H1 (cell line): Measurements from ENCODE around the gene CCR3. TPM values are rescaled to one million over a fixed set of nuclear protein-coding genes. Genes with fewer than 3 reads are reported as not detected.

Experiments
- CTCF ChIA-PET: fragments of 300-600 bp; sonication (Branson Sonifier 250); formaldehyde crosslinking; loops from one replicate; lab custom pipeline; 2021; ENCODE audit not compliant: partially characterized antibody; lab: Charles Lee
- POLR2A ChIA-PET: fragments of 300-600 bp; sonication (Branson Sonifier 250); formaldehyde crosslinking; loops from one replicate; lab custom pipeline; 2021; ENCODE audit warnings: inconsistent platforms; ENCODE audit not compliant: partially characterized antibody; lab: Charles Lee
- DNase-seq, 2 experiments: peaks; one replicate each; pipeline versions ENCODE4 v3.0.0 to v3.0.0-alpha.2; 2010 to 2022; ENCODE audit warnings: low spot score in 2 of 2, low read depth in 1 of 2, mixed read lengths in 1 of 2
- FAIRE-seq: peaks from 2 replicates; lab custom pipeline; 2011; peaks lifted over from hg19 to GRCh38; lab: Jason Lieb, UNC
- H2AFZ ChIP-seq: 2 replicates; pipeline ENCODE4 v1.8.1; 2012; ENCODE audit warnings: low read length, inconsistent platforms
- H2AK5ac ChIP-seq: 2 replicates; pipeline ENCODE4 v1.6.1; 2013; ENCODE audit warnings: low read depth, low read length
- H2BK120ac ChIP-seq: replicated peaks from 2 replicates; pipeline ENCODE3; 2013; ENCODE audit warnings: low read depth, low read length, inconsistent platforms
- H2BK12ac ChIP-seq: 2 replicates; pipeline ENCODE4 v1.6.1; 2013; ENCODE audit warnings: low read depth, low read length
- H2BK15ac ChIP-seq: 2 replicates; pipeline ENCODE4 v1.6.1; 2013; ENCODE audit warnings: low read length
- H2BK20ac ChIP-seq: 2 replicates; pipeline ENCODE4 v1.6.1; 2013; ENCODE audit warnings: low read length
- H2BK5ac ChIP-seq: 2 replicates; pipeline ENCODE4 v1.6.1; 2013; ENCODE audit warnings: low read depth, low read length
- H3K14ac ChIP-seq: 2 replicates; pipeline ENCODE4 v1.6.1; 2013; ENCODE audit warnings: inconsistent platforms; ENCODE audit not compliant: insufficient read length
- H3K18ac ChIP-seq: 2 replicates; pipeline ENCODE4 v1.6.1; 2013; ENCODE audit warnings: low read length; ENCODE audit errors: extremely low read depth
- H3K23ac ChIP-seq: 2 replicates; pipeline ENCODE4 v1.6.1; 2013; ENCODE audit warnings: inconsistent platforms; ENCODE audit not compliant: insufficient read length
- H3K23me2 ChIP-seq: 2 replicates; pipeline ENCODE4 v1.6.1; 2013; ENCODE audit warnings: low read depth, low read length
- H3K27ac ChIP-seq: 2 replicates; pipeline ENCODE4 v1.6.1; 2011; ENCODE audit warnings: low read depth, low read length, inconsistent platforms
- H3K27me3 ChIP-seq, 4 experiments: replicated peaks in 1 of 4; 1 replicate in 1 of 4; 2 replicates in 3 of 4; pipeline versions ENCODE4 v1.6.1 to v1.8.1; 2011 to 2013; ENCODE audit warnings: low read length in 3 of 4, mild to moderate bottlenecking in 3 of 4, inconsistent platforms in 2 of 4, mixed read lengths in 2 of 4, moderate library complexity in 1 of 4; ENCODE audit not compliant: control insufficient read depth in 3 of 4, insufficient read depth in 3 of 4; ENCODE audit errors: extremely low read depth in 1 of 4
- H3K36me3 ChIP-seq, 4 experiments: 2 replicates each; pipeline versions ENCODE4 v1.6.1 to v1.8.1; 2011 to 2013; ENCODE audit warnings: mild to moderate bottlenecking in 4 of 4, low read length in 3 of 4, moderate library complexity in 2 of 4, control low read depth in 1 of 4, inconsistent platforms in 1 of 4; ENCODE audit not compliant: insufficient read depth in 4 of 4, control insufficient read depth in 2 of 4
- H3K4ac ChIP-seq: replicated peaks from 2 replicates; pipeline ENCODE3; 2013; ENCODE audit warnings: low read length, low read depth, mixed read lengths, inconsistent platforms; ENCODE audit not compliant: insufficient read length
- H3K4me1 ChIP-seq, 4 experiments: replicated peaks in 1 of 4; 1 replicate in 1 of 4; 2 replicates in 3 of 4; pipeline versions ENCODE4 v1.6.1 to v1.8.1; 2011 to 2013; ENCODE audit warnings: low read length in 3 of 4, inconsistent platforms in 2 of 4, mixed read lengths in 1 of 4; ENCODE audit not compliant: insufficient read depth in 4 of 4, control insufficient read depth in 3 of 4
- H3K4me2 ChIP-seq, 2 experiments: 2 replicates each; pipeline versions ENCODE4 v1.6.1 to v1.8.1; 2011 to 2013; ENCODE audit warnings: low read depth in 2 of 2, low read length in 2 of 2, control low read depth in 1 of 2, inconsistent platforms in 1 of 2, mild to moderate bottlenecking in 1 of 2; ENCODE audit not compliant: insufficient read depth in 1 of 2
- H3K4me3 ChIP-seq, 4 experiments: fragments of 200-600, 300-600 bp in 1 of 4; sonication (generic), shearing (Covaris generic), sonication (Bioruptor Twin) in 1 of 4; 2 replicates each; pipeline versions ENCODE4 v1.5.1 to v1.8.1; 2011 to 2016; ENCODE audit warnings: low read length in 4 of 4, low read depth in 3 of 4, control low read depth in 2 of 4, inconsistent platforms in 2 of 4, mild to moderate bottlenecking in 2 of 4, mixed read lengths in 1 of 4, moderate library complexity in 1 of 4; ENCODE audit not compliant: insufficient read depth in 2 of 4; ENCODE audit errors: extremely low read depth in 1 of 4
- H3K56ac ChIP-seq: replicated peaks from 2 replicates; pipeline ENCODE3; 2013; ENCODE audit warnings: low read depth, mild to moderate bottlenecking, mixed read lengths, low read length, inconsistent platforms; ENCODE audit not compliant: insufficient read length
- H3K79me1 ChIP-seq: 2 replicates; pipeline ENCODE4 v1.6.1; 2013; ENCODE audit warnings: low read depth, low read length, control low read depth
- H3K79me2 ChIP-seq, 2 experiments: 2 replicates each; pipeline versions ENCODE4 v1.6.1 to v1.8.1; 2012 to 2013; ENCODE audit warnings: low read length in 2 of 2, mild to moderate bottlenecking in 2 of 2, inconsistent platforms in 1 of 2; ENCODE audit not compliant: insufficient read depth in 2 of 2, control insufficient read depth in 1 of 2
- H3K9ac ChIP-seq, 4 experiments: replicated peaks in 1 of 4; 1 replicate in 1 of 4; 2 replicates in 3 of 4; pipeline versions ENCODE4 v1.6.1 to v1.8.1; 2011 to 2013; ENCODE audit warnings: low read depth in 3 of 4, low read length in 3 of 4, control low read depth in 2 of 4, mild to moderate bottlenecking in 2 of 4, moderate library complexity in 2 of 4, inconsistent platforms in 1 of 4; ENCODE audit errors: extremely low read depth in 1 of 4
- H3K9me3 ChIP-seq, 2 experiments: 2 replicates each; pipeline versions ENCODE4 v1.6.1 to v1.8.1; 2012 to 2013; ENCODE audit warnings: mild to moderate bottlenecking in 2 of 2, moderate library complexity in 2 of 2, control low read depth in 1 of 2, inconsistent platforms in 1 of 2, low read depth in 1 of 2, low read length in 1 of 2, mixed read lengths in 1 of 2; ENCODE audit not compliant: insufficient read depth in 2 of 2
- H4K20me1 ChIP-seq, 2 experiments: replicated peaks in 1 of 2; 2 replicates each; pipeline versions ENCODE3 to v1.8.1; 2011 to 2013; ENCODE audit warnings: inconsistent platforms in 2 of 2, low read length in 2 of 2, mild to moderate bottlenecking in 1 of 2; ENCODE audit not compliant: insufficient read depth in 2 of 2, control insufficient read depth in 1 of 2
- H4K5ac ChIP-seq: 2 replicates; pipeline ENCODE4 v1.6.1; 2013; ENCODE audit warnings: low read length, low read depth, mixed read lengths, inconsistent platforms; ENCODE audit not compliant: insufficient read length
- H4K8ac ChIP-seq: 2 replicates; pipeline ENCODE4 v1.8.0; 2013; ENCODE audit warnings: mild to moderate bottlenecking, moderate library complexity, low read length, inconsistent platforms; ENCODE audit not compliant: insufficient read depth; ENCODE audit errors: extremely low read depth
- H4K91ac ChIP-seq: replicated peaks from 2 replicates; pipeline ENCODE3; 2013; ENCODE audit warnings: low read length, mixed read lengths, inconsistent platforms; ENCODE audit not compliant: insufficient read length
- CEBPB ChIP-seq: IDR thresholded peaks from 2 replicates; pipeline ENCODE4 v1.6.1; 2012; ENCODE audit warnings: low read depth, low read length
- CREB1 ChIP-seq: IDR thresholded peaks from 2 replicates; pipeline ENCODE4 v1.6.1; 2012; ENCODE audit warnings: inconsistent platforms
- SP2 ChIP-seq: IDR thresholded peaks from 2 replicates; pipeline ENCODE4 v1.6.1; 2012; ENCODE audit warnings: mild to moderate bottlenecking, low read length, inconsistent platforms
- SRF ChIP-seq: IDR thresholded peaks from 2 replicates; pipeline ENCODE4 v1.6.1; 2011; ENCODE audit warnings: mild to moderate bottlenecking, low read depth, low read length, moderate library complexity
- SUZ12 ChIP-seq: fragments of 200-600 bp; sonication (generic); IDR thresholded peaks from 2 replicates; pipeline ENCODE4 v1.6.1; 2012; ENCODE audit warnings: mild to moderate bottlenecking, inconsistent platforms, low read length, moderate library complexity, mixed read lengths
- WGBS, 2 experiments: shearing (Covaris generic) in 1 of 2; methylation state at CpG; one replicate each; pipeline versions ENCODE4 v1.1.6 to v1.1.7; 2013 to 2015; ENCODE audit warnings: low lambda C conversion rate in 2 of 2, mixed read lengths in 2 of 2, inconsistent platforms in 1 of 2, low coverage in 1 of 2, missing lambda C conversion rate in 1 of 2; ENCODE audit not compliant: insufficient replicate concordance in 2 of 2, insufficient coverage in 1 of 2, insufficient read length in 1 of 2; ENCODE audit errors: extremely low coverage in 1 of 2, missing lambda C conversion rate in 1 of 2; 5-methylcytosine and 5-hydroxymethylcytosine counted together
- polyA plus RNA-seq, 7 experiments: library from polyadenylated mRNA; depleted of rRNA in 3 of 7; stranded (reverse) in 5 of 7; unstranded in 2 of 7; fragments of >200 nt in 5 of 7; fragments of 200-250 nt in 2 of 7; gene quantifications; 1 replicate in 5 of 7; 2 replicates in 1 of 7; 4 replicates in 1 of 7; pipeline versions ENCODE4 v1.2.1 to v1.2.3, GENCODE V29; 2011 to 2013; ENCODE audit warnings: missing spikeins in 2 of 7, mixed read lengths in 2 of 7
- total RNA-seq: library from RNA; stranded (reverse); fragmentation: NEBNext Ultra II Directional; extraction: Animal tissue kit (Norgen Biotek cat#: 25700); gene quantifications from 2 replicates; pipeline ENCODE4 v1.2.1, GENCODE V29; 2021

The CCR3 gene
- total and polyA plus RNA-seq, 2 of the 8 experiments (the other 6 are each of a cell fraction or from before 2014, with no cell fraction given), result not detected

DNA sequence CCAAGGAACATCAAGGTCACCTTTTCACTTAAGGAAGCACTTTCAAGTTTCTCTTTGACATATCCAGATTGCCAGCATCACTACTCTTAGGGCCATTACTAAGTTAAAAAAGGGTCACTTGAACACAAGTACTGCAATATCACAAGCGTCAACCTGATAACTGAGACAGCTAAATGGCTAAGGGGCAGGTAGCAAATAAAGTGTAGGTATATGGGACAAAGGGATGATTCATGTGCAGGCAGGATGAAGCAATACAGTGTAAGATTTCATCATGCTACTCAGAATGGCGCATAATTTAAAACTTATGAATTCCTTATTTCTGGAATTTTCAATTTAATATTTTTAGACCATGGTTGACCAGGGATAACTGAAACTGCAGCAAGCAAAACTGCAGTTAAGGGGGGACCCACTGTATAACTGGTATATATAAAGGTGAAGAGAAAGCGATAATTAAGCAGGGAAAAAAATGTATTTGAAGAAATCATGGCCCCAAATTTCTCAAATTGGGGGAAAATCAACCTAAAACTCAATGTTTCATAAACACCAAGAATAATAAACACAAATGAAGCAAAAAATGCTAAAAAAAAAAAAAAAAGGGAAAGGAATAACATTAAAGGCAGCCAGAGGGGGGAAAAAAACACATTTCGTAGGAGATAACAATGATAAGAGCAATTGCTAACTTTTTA lies 47.2 kb upstream of the CCR3 start:
- Histone ChIP-seq H3K9me3 (peaks cover 9 to 16% of the 10 kb centered on the region in 2 experiments; a peak in 3 of 4 replicates), H3K23ac (no peak overlapping the region), H4K91ac (no peak overlapping the region), H3K23me2 (no peaks in the 10 kb centered on the region), H2AK5ac (no peak overlapping the region), H3K18ac (no peak overlapping the region), H2BK15ac (no peak overlapping the region), H4K8ac (no peak overlapping the region), H3K4me3 (no peak overlapping the region), H4K5ac (no peak overlapping the region), H2AFZ (no peak overlapping the region), H3K56ac (no peak overlapping the region), H3K4me2 (no peak overlapping the region), H3K4me1 (no peaks in the 10 kb centered on the region), H3K27ac (no peak overlapping the region), H2BK5ac (no peak overlapping the region), H2BK12ac (no peak overlapping the region), H3K27me3 (no peaks in the 10 kb centered on the region), H2BK120ac (no peak overlapping the region), H3K14ac (no peak overlapping the region), H3K9ac (no peak overlapping the region), H4K20me1 (no peaks in the 10 kb centered on the region), H2BK20ac (no peak overlapping the region), H3K79me2 (no peaks in the 10 kb centered on the region), H3K79me1 (no peaks in the 10 kb centered on the region), H3K36me3 (no peaks in the 10 kb centered on the region), H3K4ac (no peak overlapping the region)
- FAIRE-seq (no peak), DNase-seq (no peak)
- 88% methylated on average over 4 of the region's 4 CpGs; no CpG with 5 or more reads in 1 of the 2 experiments for WGBS, 2 experiments
- CTCF ChIA-PET, result interaction anchor here (1.9 kb wide), 1 partner anchor 13 kb away, joined by 10 read pairs; the partner anchor contains the start of gene CCR1
- POLR2A ChIA-PET, result no interaction called here
- TF ChIP-seq SP2 (no peak), CEBPB (peak; percentile 45; the same call in 1 of the 2 replicates), SRF (no peak), CREB1 (no peak), SUZ12 (no peak)
